Mucosa of descending colon (tissue), 3 donors: ENCODE measurements around the gene SBDS. TPM values are rescaled to one million over a fixed set of nuclear protein-coding genes. Genes with fewer than 3 reads are reported as not detected.
A peak's percentile ranks its signal among the peaks of the same experiment; 100 is the strongest.
"Not testable (repeated sequence)": the region's sequence is repeated elsewhere in the genome, so short reads cannot be mapped to it uniquely, and the experiment has no call there.

ENCODE experiments used
- ATAC-seq: fragments of 200-7000 bp; cut with Tn5 transposase; one replicate; pipeline ENCODE4 v1.9.1; 2020; ENCODE audit warnings: mild to moderate bottlenecking, moderate library complexity
- DNase-seq, 3 donors: peaks; one replicate each; pipeline ENCODE4 v3.0.0-alpha.2; 2020
- H3K36me3 ChIP-seq: fragments of 200-600 bp; one replicate; pipeline ENCODE4 v1.8.0; 2021; ENCODE audit warnings: low read depth, mild to moderate bottlenecking
- H3K4me1 ChIP-seq: fragments of 200-600 bp; one replicate; pipeline ENCODE4 v1.8.0; 2021; ENCODE audit warnings: low read depth, mild to moderate bottlenecking
- H3K4me3 ChIP-seq: fragments of 200-600 bp; one replicate; pipeline ENCODE4 v1.8.0; 2021; ENCODE audit warnings: mild to moderate bottlenecking
- H3K9me3 ChIP-seq: fragments of 200-600 bp; one replicate; pipeline ENCODE4 v1.8.0; 2021; ENCODE audit warnings: mild to moderate bottlenecking
- CTCF ChIP-seq: fragments of 200-600 bp; IDR thresholded peaks from one replicate; pipeline ENCODE4 v1.8.0; 2022; ENCODE audit warnings: antibody characterized with exemption, mild to moderate bottlenecking
- intact Hi-C, 2 donors: fragments of 100-400 bp; cut with DNase I in 1 of 2; cut with micrococcal nuclease in 1 of 2; formaldehyde crosslinking; loops; one replicate each; pipeline versions ENCODE4 v1.11.0 to v1.11.1; 2022; cut with DNase I, micrococcal nuclease
- total RNA-seq, 3 donors: library from RNA; stranded (reverse); fragmentation: NEBNext Ultra II Directional in 2 of 3; extraction: Animal tissue kit (Norgen Biotek cat#: 25700) in 2 of 3; gene quantifications; one replicate each; pipeline versions ENCODE4 v1.2.1 to v1.2.4, GENCODE V29; 2021 to 2023
- donor health status: DM: no; HTN: no; CAD: no; lungs with moderate emphysema.
- donor health status: DM: no; HTN: no; CAD: no.
- donor health status: DM: no; HTN: yes; CAD: no.

Gene SBDS
- total RNA-seq, 3 donors from 2014 or later = 129 to 153 (median 134) TPM

- ATAC-seq (no peak), DNase-seq (no peak)
- TF ChIP-seq CTCF = no peak
- peaks cover 3% of the 10 kb centered on the region for H3K36me3 ChIP-seq
- no peak overlapping the region for H3K4me3 ChIP-seq
- intact Hi-C loops = no loop called here
- H3K4me1 ChIP-seq = no peaks in the 10 kb centered on the region
- H3K9me3 ChIP-seq = no peaks in the 10 kb centered on the region
Observed at GRCh38 chr7:67008260-67008659, 12.9 kb upstream of the SBDS start.

- Histone ChIP-seq H3K9me3 (no peaks in the 10 kb centered on the region), H3K36me3 (no peaks in the 10 kb centered on the region), H3K4me1 (no peaks in the 10 kb centered on the region), H3K4me3 (no peak overlapping the region)
- intact Hi-C loops = no loop called here
- no peak for TF ChIP-seq CTCF
- ATAC-seq = peak; percentile 49
- no peak for DNase-seq
Observed at GRCh38 chr7:67006965-67007364, 11.6 kb upstream of the SBDS start.

- H3K4me3 ChIP-seq, H3K36me3 ChIP-seq, ATAC-seq, H3K9me3 ChIP-seq, DNase-seq, intact Hi-C loops, H3K4me1 ChIP-seq: not testable (repeated sequence)
Observed at GRCh38 chr7:67004145-67004544, 8.8 kb upstream of the SBDS start.

GRCh38 chr7:67000601-67001258, 5.3 kb upstream of the SBDS start:
- DNase-seq, ATAC-seq, H3K9me3 ChIP-seq, H3K4me1 ChIP-seq, H3K4me3 ChIP-seq, H3K36me3 ChIP-seq, intact Hi-C loops: not testable (repeated sequence)
- peak; percentile 16 for TF ChIP-seq CTCF

GRCh38 chr7:66996444-66997191, 1.2 kb upstream of the SBDS start, which contains the start of gene TYW1:
Gene TYW1 (plus strand): TSS chr7:66996833. CDS start chr7:66996979, 146 bp downstream.
- not testable (repeated sequence) for H3K36me3 ChIP-seq, H3K9me3 ChIP-seq
- peaks cover 12% of the 10 kb centered on the region for H3K4me1 ChIP-seq
- ATAC-seq (peak; percentile 87), DNase-seq (peak; percentile 98 to 100 (median 98))
- peak within 1 kb of the TSS; percentile 65 for H3K4me3 ChIP-seq
- intact Hi-C loops = loop anchor here in 1 of 2 donors (10.0 kb wide), 1 partner anchor 72 kb away; the partner anchor contains the start of gene TMEM248

DNA sequence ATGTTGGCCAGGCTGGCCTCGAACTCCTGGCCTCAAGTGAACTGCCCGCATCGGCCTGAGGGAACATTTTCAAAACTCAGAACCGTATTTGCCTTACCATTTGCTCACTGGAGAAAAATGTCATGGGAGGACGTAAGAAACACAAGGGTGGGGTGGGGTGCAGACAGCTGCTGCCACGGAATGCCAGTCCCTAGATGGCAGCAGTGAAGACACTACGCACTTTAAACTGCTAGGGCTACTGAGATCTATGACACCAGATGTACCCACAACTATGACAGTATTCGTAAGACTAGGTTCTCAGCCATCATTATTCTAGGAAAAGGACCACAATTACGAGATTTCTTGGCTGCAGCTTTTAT, 716 bp downstream of the SBDS start:
- H3K9me3 ChIP-seq = not testable (repeated sequence)
- peak overlapping the region; percentile 57 for H3K4me3 ChIP-seq
- intact Hi-C loops = loop anchor here in 1 of 2 donors (10.0 kb wide), 1 partner anchor 70 kb away; the partner anchor contains the start of gene TMEM248
- H3K36me3 ChIP-seq = peaks cover 12% of the 10 kb centered on the region
- DNase-seq (peak; percentile 64 to 71 (median 70)), ATAC-seq (peak; percentile 76)
- H3K4me1 ChIP-seq = peaks cover 12% of the 10 kb centered on the region
- peak; percentile 11 for TF ChIP-seq CTCF

GRCh38 chr7:66994051-66994450, 1.3 kb downstream of the SBDS start:
- intact Hi-C loops = loop anchor here in 1 of 2 donors (10.0 kb wide), 1 partner anchor 69 kb away; the partner anchor contains the start of gene TMEM248
- peaks cover 12% of the 10 kb centered on the region for H3K36me3 ChIP-seq

DNA sequence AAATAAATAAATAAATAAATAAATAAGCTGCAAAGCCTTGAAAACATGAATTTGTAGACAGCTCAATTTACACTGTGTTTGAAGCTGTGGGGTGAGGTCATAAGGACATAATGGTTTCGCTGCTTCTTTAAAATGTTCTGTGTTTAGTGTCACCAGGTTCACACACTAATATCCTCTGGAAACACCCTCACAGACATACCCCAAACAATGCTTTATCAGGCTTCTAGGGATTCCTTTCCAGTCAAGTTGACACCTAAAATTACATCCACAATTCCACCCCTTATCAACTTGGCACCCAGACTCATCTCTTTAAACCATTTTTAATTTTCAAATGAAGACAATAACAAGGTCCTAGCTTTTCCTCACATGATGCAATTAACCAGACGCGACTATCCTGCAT, 5.8 kb downstream of the SBDS start:
- H3K36me3 ChIP-seq = peaks cover 14% of the 10 kb centered on the region

More at GRCh38 chr7:66994051-66994450, 1.3 kb downstream of the SBDS start:
- not testable (repeated sequence) for ATAC-seq, H3K9me3 ChIP-seq, DNase-seq, H3K4me3 ChIP-seq
- H3K4me1 ChIP-seq = peaks cover 12% of the 10 kb centered on the region

DNA sequence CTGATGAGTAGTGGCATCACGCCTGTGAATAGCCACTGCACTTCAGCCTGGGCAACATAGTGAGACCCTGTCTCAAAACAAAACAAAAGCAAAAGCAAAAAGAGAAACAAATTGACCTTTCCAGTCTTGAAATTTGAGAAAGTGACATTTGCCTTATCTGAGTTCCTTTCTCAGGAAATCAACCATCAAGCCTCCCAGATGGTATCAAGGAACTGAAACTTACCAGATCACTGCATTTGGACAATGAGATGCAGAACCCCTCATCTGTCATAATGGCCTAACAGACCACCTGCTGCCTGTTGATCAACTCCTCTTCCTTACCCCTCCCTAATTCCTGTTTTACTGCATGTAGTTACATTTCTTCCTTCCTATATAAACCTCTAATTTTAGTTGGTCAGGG, 15.1 kb downstream of the SBDS start:
- H3K36me3 ChIP-seq, intact Hi-C loops, H3K4me3 ChIP-seq, H3K4me1 ChIP-seq, ATAC-seq, DNase-seq: not testable (repeated sequence)
- H3K9me3 ChIP-seq = peaks cover 12% of the 10 kb centered on the region

More for the DNA sequence above, 5.8 kb downstream of the SBDS start:
- H3K4me1 ChIP-seq, DNase-seq, intact Hi-C loops, H3K4me3 ChIP-seq, ATAC-seq, H3K9me3 ChIP-seq: not testable (repeated sequence)

DNA sequence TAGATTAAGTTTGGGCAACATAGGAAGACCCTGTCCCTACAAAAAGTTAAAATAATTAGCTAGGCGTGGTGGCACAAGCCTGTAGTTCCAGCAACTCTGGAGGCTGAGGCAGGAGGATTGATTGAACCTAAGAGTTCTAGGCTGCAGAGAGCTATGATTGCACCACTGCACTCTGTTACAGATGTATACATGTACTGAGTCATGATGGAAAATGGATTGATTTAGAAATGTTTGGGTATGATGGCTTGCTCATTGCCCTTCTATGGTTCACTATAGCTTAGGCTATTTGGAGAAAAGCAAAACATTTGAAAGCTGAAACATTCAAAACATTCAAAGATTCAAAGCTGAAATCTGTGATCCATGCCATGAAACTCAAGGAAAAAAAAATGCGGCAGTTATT, 16.4 kb downstream of the SBDS start:
- H3K4me1 ChIP-seq, H3K4me3 ChIP-seq, H3K36me3 ChIP-seq, DNase-seq, ATAC-seq, intact Hi-C loops: not testable (repeated sequence)
- H3K9me3 ChIP-seq = peaks cover 12% of the 10 kb centered on the region
